GM21526 (cell line): ENCODE measurements around the gene RBM7.
A peak's percentile ranks its signal among the peaks of the same experiment; 100 is the strongest.

ENCODE experiments used
- ATAC-seq: cut with Tn5 transposase; IDR thresholded peaks from one replicate; pipeline ENCODE4 v1.9.1; 2021; ENCODE audit warnings: moderate library complexity; ENCODE audit not compliant: unreplicated experiment, low FRiP score

Gene RBM7

GRCh38 chr11:114395736-114396135, 4.7 kb upstream of the RBM7 start:
- ATAC-seq, result no peak

GRCh38 chr11:114396916-114397315, 3.5 kb upstream of the RBM7 start:
- ATAC-seq, result no peak

- ATAC-seq, result no peak
Observed at GRCh38 chr11:114397349-114397982, 3.0 kb upstream of the RBM7 start.

- no peak for ATAC-seq
Observed at GRCh38 chr11:114398303-114398920, 2.1 kb upstream of the RBM7 start.

- ATAC-seq, result peak; percentile 29
Observed at GRCh38 chr11:114399490-114400215, 813 bp upstream of the RBM7 start.

- ATAC-seq, result no peak
Observed at GRCh38 chr11:114400915-114401223, 403 bp downstream of the RBM7 start.

GRCh38 chr11:114401311-114401710, 845 bp downstream of the RBM7 start:
- ATAC-seq, result no peak

- no peak for ATAC-seq
Observed at GRCh38 chr11:114412946-114413345, 12.5 kb downstream of the RBM7 start.

GRCh38 chr11:114413958-114414357, 13.5 kb downstream of the RBM7 start:
- ATAC-seq, result no peak

- ATAC-seq, result no peak
Observed at GRCh38 chr11:114416441-114416961, 16.0 kb downstream of the RBM7 start.

- ATAC-seq, result no peak
Observed at GRCh38 chr11:114426280-114426679, 25.8 kb downstream of the RBM7 start.

GRCh38 chr11:114430290-114430689, 29.8 kb downstream of the RBM7 start:
- ATAC-seq, result no peak

- no peak for ATAC-seq
Observed at GRCh38 chr11:114432893-114433292, 32.4 kb downstream of the RBM7 start.

GRCh38 chr11:114433376-114433775, 32.9 kb downstream of the RBM7 start:
- ATAC-seq, result no peak

GRCh38 chr11:114438303-114438702, 37.8 kb downstream of the RBM7 start:
- no peak for ATAC-seq

GRCh38 chr11:114439229-114440120, 39.0 kb downstream of the RBM7 start, which contains the start of gene REXO2:
Gene REXO2, plus strand, starts transcription at chr11:114439467. Its CDS starts 62 bp downstream, at chr11:114439529.
- ATAC-seq, result peak; percentile 99

- no peak for ATAC-seq
Observed at GRCh38 chr11:114440121-114440860, 39.8 kb downstream of the RBM7 start.

GRCh38 chr11:114440971-114441763, 40.7 kb downstream of the RBM7 start:
- ATAC-seq, result no peak

GRCh38 chr11:114441921-114442320, 41.5 kb downstream of the RBM7 start:
- no peak for ATAC-seq
